ENCODE measurements around the gene MTSS2. TPM values are rescaled to one million over a fixed set of nuclear protein-coding genes. Genes with fewer than 3 reads are reported as not detected.

Gene MTSS2
- total RNA-seq, 1 donor from 2014 or later = 38.3 TPM

DNA sequence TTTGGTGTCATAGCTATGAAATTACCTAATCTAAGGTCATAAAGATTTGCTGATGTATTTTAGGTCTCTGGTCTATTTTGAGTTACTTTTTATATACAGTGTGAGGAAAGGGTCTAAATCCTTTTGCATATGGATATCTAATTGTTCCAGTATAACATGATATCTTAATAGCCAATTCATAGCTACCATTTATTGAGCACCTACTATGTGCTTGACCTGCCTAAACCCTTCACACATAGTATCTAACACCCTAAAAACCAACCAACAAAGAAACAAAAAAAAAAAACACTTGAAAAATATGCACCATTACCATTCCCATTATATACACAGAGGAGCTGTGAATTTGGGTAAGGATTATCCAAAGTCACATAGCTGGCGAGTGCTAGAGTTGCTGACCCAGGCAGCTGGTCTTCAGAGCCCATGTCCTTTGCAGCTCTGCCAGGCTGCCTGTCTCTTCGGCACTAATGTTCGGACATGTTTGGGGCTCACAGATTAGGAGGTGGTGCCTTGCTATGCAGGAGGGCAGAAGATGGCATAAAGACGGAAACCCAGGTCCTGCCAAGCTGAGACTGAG is 48.8 kb upstream of the MTSS2 start:
- Histone ChIP-seq H3K4me1 (ENCODE audit: insufficient read depth, low read length) (peaks cover 31% of the 10 kb centered on the region), H2AFZ (ENCODE audit: low read depth, low read length) (no peak overlapping the region), H3K4me2 (ENCODE audit: low read length) (no peak overlapping the region), H3K4me3 (ENCODE audit: insufficient read depth, low read depth, low read length) (no peak overlapping the region), H3K9me3 (ENCODE audit: insufficient read depth, low read depth, low read length) (no peaks in the 10 kb centered on the region), H3K79me2 (ENCODE audit: insufficient read depth, low read length) (no peaks in the 10 kb centered on the region), H3K27me3 (ENCODE audit: insufficient read depth, low read length) (no peaks in the 10 kb centered on the region), H3K27ac (ENCODE audit: low read depth, low read length) (no peak overlapping the region), H3K36me3 (ENCODE audit: insufficient read depth, low read length) (peaks cover 5% of the 10 kb centered on the region), H3K9ac (ENCODE audit: low read length) (no peak overlapping the region), H4K20me1 (ENCODE audit: insufficient read depth, low read length) (no peaks in the 10 kb centered on the region)
- no peak for DNase-seq (ENCODE audit: low read depth)
- Mint-ChIP-seq H3K27me3 (ENCODE audit: low read depth, unreplicated experiment) (no peaks in the 10 kb centered on the region), H3K36me3 (ENCODE audit: low read depth, unreplicated experiment) (peaks cover 21% of the 10 kb centered on the region), H3K4me3 (ENCODE audit: unreplicated experiment) (no peak overlapping the region), H3K9me3 (ENCODE audit: unreplicated experiment) (no peaks in the 10 kb centered on the region), H3K4me1 (ENCODE audit: low read depth, unreplicated experiment) (peaks cover 14% of the 10 kb centered on the region), H3K27ac (ENCODE audit: unreplicated experiment) (no peak overlapping the region)
- no peak for FAIRE-seq
- TF ChIP-seq, protein P1, sequence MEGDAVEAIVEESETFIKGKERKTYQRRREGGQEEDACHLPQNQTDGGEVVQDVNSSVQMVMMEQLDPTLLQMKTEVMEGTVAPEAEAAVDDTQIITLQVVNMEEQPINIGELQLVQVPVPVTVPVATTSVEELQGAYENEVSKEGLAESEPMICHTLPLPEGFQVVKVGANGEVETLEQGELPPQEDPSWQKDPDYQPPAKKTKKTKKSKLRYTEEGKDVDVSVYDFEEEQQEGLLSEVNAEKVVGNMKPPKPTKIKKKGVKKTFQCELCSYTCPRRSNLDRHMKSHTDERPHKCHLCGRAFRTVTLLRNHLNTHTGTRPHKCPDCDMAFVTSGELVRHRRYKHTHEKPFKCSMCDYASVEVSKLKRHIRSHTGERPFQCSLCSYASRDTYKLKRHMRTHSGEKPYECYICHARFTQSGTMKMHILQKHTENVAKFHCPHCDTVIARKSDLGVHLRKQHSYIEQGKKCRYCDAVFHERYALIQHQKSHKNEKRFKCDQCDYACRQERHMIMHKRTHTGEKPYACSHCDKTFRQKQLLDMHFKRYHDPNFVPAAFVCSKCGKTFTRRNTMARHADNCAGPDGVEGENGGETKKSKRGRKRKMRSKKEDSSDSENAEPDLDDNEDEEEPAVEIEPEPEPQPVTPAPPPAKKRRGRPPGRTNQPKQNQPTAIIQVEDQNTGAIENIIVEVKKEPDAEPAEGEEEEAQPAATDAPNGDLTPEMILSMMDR (IDR thresholded peaks at IDR 0.05; ENCODE audit: insufficient read depth, low read depth, low read length) = no peak
- no peak for TF ChIP-seq EZH2 (IDR thresholded peaks at IDR 0.05; ENCODE audit: insufficient read depth, low read length)

DNA sequence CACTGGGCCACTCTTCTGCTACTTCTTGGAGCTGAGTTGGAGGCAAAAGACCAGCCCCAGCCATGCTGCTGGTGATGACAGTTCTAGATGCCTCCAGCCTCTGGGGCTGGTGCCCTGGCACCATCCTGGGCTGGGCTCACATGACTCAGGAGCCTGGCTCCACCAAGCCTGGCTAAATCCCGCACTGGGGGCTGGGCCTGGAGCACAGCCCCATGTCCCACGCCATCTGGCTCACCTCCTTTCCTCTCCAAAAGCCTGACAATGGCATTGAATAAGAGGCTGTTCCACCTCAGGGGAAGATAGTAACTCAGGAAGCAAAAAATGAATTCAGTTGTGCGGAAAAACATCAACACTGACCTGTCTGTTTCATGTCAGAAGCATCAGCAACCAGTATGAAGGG is 45.1 kb upstream of the MTSS2 start:
- no peak for FAIRE-seq
- peaks cover 24% of the 10 kb centered on the region for H3K36me3 Mint-ChIP-seq (ENCODE audit: low read depth, unreplicated experiment)
- H2AFZ ChIP-seq (ENCODE audit: low read depth, low read length) = no peak overlapping the region
- H3K27ac Mint-ChIP-seq (ENCODE audit: unreplicated experiment) = no peak overlapping the region
- H3K4me2 ChIP-seq (ENCODE audit: low read length) = no peak overlapping the region
- H3K9me3 Mint-ChIP-seq (ENCODE audit: unreplicated experiment) = no peaks in the 10 kb centered on the region
- peaks cover 9% of the 10 kb centered on the region for H3K4me1 ChIP-seq (ENCODE audit: insufficient read depth, low read length)
- H3K9me3 ChIP-seq (ENCODE audit: insufficient read depth, low read depth, low read length) = no peaks in the 10 kb centered on the region
- no peaks in the 10 kb centered on the region for H4K20me1 ChIP-seq (ENCODE audit: insufficient read depth, low read length)
- TF ChIP-seq, protein P1 (IDR thresholded peaks at IDR 0.05; ENCODE audit: insufficient read depth, low read depth, low read length) = no peak
- TF ChIP-seq EZH2 (IDR thresholded peaks at IDR 0.05; ENCODE audit: insufficient read depth, low read length) = no peak
- H3K4me3 Mint-ChIP-seq (ENCODE audit: unreplicated experiment) = no peak overlapping the region
- H3K9ac ChIP-seq (ENCODE audit: low read length) = no peak overlapping the region
- no peak overlapping the region for H3K4me3 ChIP-seq (ENCODE audit: insufficient read depth, low read depth, low read length)
- no peaks in the 10 kb centered on the region for H3K27me3 ChIP-seq (ENCODE audit: insufficient read depth, low read length)
- no peaks in the 10 kb centered on the region for H3K27me3 Mint-ChIP-seq (ENCODE audit: low read depth, unreplicated experiment)
- peaks cover 5% of the 10 kb centered on the region for H3K36me3 ChIP-seq (ENCODE audit: insufficient read depth, low read length)
- DNase-seq (ENCODE audit: low read depth) = no peak
- no peak overlapping the region for H3K27ac ChIP-seq (ENCODE audit: low read depth, low read length)
- peaks cover 2% of the 10 kb centered on the region for H3K4me1 Mint-ChIP-seq (ENCODE audit: low read depth, unreplicated experiment)
- no peaks in the 10 kb centered on the region for H3K79me2 ChIP-seq (ENCODE audit: insufficient read depth, low read length)

DNA sequence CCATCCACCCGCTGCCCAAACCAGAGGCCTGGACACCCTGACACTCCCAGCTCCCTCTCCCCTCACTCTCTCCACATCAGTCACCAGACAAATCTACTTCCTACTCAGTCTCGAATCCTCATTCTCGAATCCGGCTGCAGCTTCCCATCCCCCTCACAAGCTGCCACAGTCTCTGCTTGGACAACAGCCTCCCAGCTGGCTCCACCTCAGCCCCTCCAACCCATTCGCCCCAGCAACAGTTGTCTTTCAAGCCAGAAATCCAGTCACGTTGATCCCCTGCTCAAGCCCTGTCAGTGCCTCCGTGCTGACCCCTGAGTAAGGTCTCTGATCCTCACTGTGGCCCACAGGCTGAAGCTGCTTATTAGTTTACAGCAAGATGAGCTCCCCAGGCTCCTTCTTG is 44.2 kb upstream of the MTSS2 start:
- no peak overlapping the region for H3K4me2 ChIP-seq (ENCODE audit: low read length)
- no peaks in the 10 kb centered on the region for H3K9me3 ChIP-seq (ENCODE audit: insufficient read depth, low read depth, low read length)
- peaks cover 5% of the 10 kb centered on the region for H3K36me3 ChIP-seq (ENCODE audit: insufficient read depth, low read length)
- H3K36me3 Mint-ChIP-seq (ENCODE audit: low read depth, unreplicated experiment) = peaks cover 25% of the 10 kb centered on the region
- H3K79me2 ChIP-seq (ENCODE audit: insufficient read depth, low read length) = no peaks in the 10 kb centered on the region
- no peak overlapping the region for H3K27ac Mint-ChIP-seq (ENCODE audit: unreplicated experiment)
- DNase-seq (ENCODE audit: low read depth) (no peak), FAIRE-seq (no peak)
- H3K27me3 Mint-ChIP-seq (ENCODE audit: low read depth, unreplicated experiment) = no peaks in the 10 kb centered on the region
- no peak overlapping the region for H3K27ac ChIP-seq (ENCODE audit: low read depth, low read length)
- H3K9ac ChIP-seq (ENCODE audit: low read length) = no peak overlapping the region
- H2AFZ ChIP-seq (ENCODE audit: low read depth, low read length) = no peak overlapping the region
- peaks cover 6% of the 10 kb centered on the region for H3K4me1 Mint-ChIP-seq (ENCODE audit: low read depth, unreplicated experiment)
- no peak for TF ChIP-seq EZH2 (IDR thresholded peaks at IDR 0.05; ENCODE audit: insufficient read depth, low read length)
- TF ChIP-seq, protein P1 (IDR thresholded peaks at IDR 0.05; ENCODE audit: insufficient read depth, low read depth, low read length) = no peak
- H3K9me3 Mint-ChIP-seq (ENCODE audit: unreplicated experiment) = no peaks in the 10 kb centered on the region
- no peaks in the 10 kb centered on the region for H4K20me1 ChIP-seq (ENCODE audit: insufficient read depth, low read length)
- H3K27me3 ChIP-seq (ENCODE audit: insufficient read depth, low read length) = no peaks in the 10 kb centered on the region
- no peak overlapping the region for H3K4me3 ChIP-seq (ENCODE audit: insufficient read depth, low read depth, low read length)
- H3K4me1 ChIP-seq (ENCODE audit: insufficient read depth, low read length) = peaks cover 1% of the 10 kb centered on the region
- H3K4me3 Mint-ChIP-seq (ENCODE audit: unreplicated experiment) = no peak overlapping the region
